CD8-positive, alpha-beta memory T cell (primary cell): Measurements from ENCODE around the gene LHX2. TPM values are rescaled to one million over a fixed set of nuclear protein-coding genes. Genes with fewer than 3 reads are reported as not detected.

ENCODE experiments used
- CTCF ChIA-PET: fragments of 350-600 bp; sonication (Branson Sonifier 250); formaldehyde crosslinking; loops from one replicate; lab custom pipeline; 2021; ENCODE audit warnings: antibody characterized with exemption; lab: Charles Lee
- POLR2A ChIA-PET: fragments of 350-600 bp; sonication (Branson Sonifier 250); formaldehyde crosslinking; loops from one replicate; lab custom pipeline; 2021; ENCODE audit warnings: antibody characterized with exemption; lab: Charles Lee
- DNase-seq, 5 donors: peaks; one replicate each; pipeline versions ENCODE4 v3.0.0 to v3.0.0-alpha.2; 2020 to 2022; ENCODE audit warnings: mixed read lengths in 1 of 5
- H3K27ac ChIP-seq: one replicate; pipeline ENCODE4 v1.7.0; 2013; ENCODE audit warnings: low read depth, mild to moderate bottlenecking, low read length, moderate library complexity
- H3K27me3 ChIP-seq: 2 replicates; pipeline ENCODE4 v1.7.0; 2013; ENCODE audit warnings: low read length, mild to moderate bottlenecking; ENCODE audit not compliant: insufficient read depth, poor library complexity, severe bottlenecking
- H3K36me3 ChIP-seq: 2 replicates; pipeline ENCODE4 v1.7.0; 2013; ENCODE audit warnings: mild to moderate bottlenecking, low read length, moderate library complexity; ENCODE audit not compliant: insufficient read depth
- H3K4me1 ChIP-seq: 2 replicates; pipeline ENCODE4 v1.7.0; 2013; ENCODE audit warnings: mild to moderate bottlenecking, low read length, moderate library complexity; ENCODE audit not compliant: insufficient read depth
- H3K4me3 ChIP-seq: 2 replicates; pipeline ENCODE4 v1.7.0; 2013; ENCODE audit warnings: mild to moderate bottlenecking, low read length
- H3K9me3 ChIP-seq: 2 replicates; pipeline ENCODE4 v1.7.0; 2013; ENCODE audit warnings: mild to moderate bottlenecking, low read length
- H3K27ac Mint-ChIP-seq, 8 donors: one replicate each; pipeline ENCODE4 v1.8.0; 2020 to 2021; ENCODE audit warnings: mixed read lengths in 8 of 8, mild to moderate bottlenecking in 6 of 8, inconsistent platforms in 3 of 8, moderate library complexity in 3 of 8
- H3K27me3 Mint-ChIP-seq, 2 donors: one replicate each; pipeline ENCODE4 v1.8.0; 2020 to 2021; ENCODE audit warnings: mixed read lengths in 2 of 2, mild to moderate bottlenecking in 1 of 2, moderate library complexity in 1 of 2
- H3K36me3 Mint-ChIP-seq, 3 donors: one replicate each; pipeline ENCODE4 v1.8.0; 2020 to 2021; ENCODE audit warnings: mixed read lengths in 3 of 3, inconsistent platforms in 1 of 3, mild to moderate bottlenecking in 1 of 3
- H3K4me1 Mint-ChIP-seq, 3 donors: one replicate each; pipeline ENCODE4 v1.8.0; 2020 to 2021; ENCODE audit warnings: mixed read lengths in 3 of 3, inconsistent platforms in 1 of 3, mild to moderate bottlenecking in 1 of 3
- H3K4me3 Mint-ChIP-seq, 7 donors: one replicate each; pipeline ENCODE4 v1.8.0; 2020 to 2021; ENCODE audit warnings: mixed read lengths in 7 of 7, mild to moderate bottlenecking in 6 of 7, moderate library complexity in 4 of 7, inconsistent platforms in 2 of 7
- H3K9me3 Mint-ChIP-seq, 5 donors: one replicate each; pipeline ENCODE4 v1.8.0; 2020 to 2022; ENCODE audit warnings: mixed read lengths in 5 of 5, mild to moderate bottlenecking in 3 of 5, moderate library complexity in 2 of 5, inconsistent platforms in 1 of 5
- polyA plus RNA-seq: library from polyadenylated mRNA; unstranded; fragments of 300-500 nt; fragmentation: Illumina TruSeq; gene quantifications from one replicate; pipeline ENCODE4 v1.2.3, GENCODE V29; 2021
- total RNA-seq, 2 experiments: library from RNA; stranded (reverse); gene quantifications; one replicate each; pipeline ENCODE4 v1.2.3, GENCODE V29; 2021

Gene LHX2
- total and polyA plus RNA-seq, 3 experiments from 2014 or later: not detected

GRCh38 chr9:124018730-124019697, 7.4 kb downstream of the LHX2 start:
- peak overlapping the region in 6 of 7 donors; percentile 36 to 72 (median 62) for H3K4me3 Mint-ChIP-seq
- no peak overlapping the region for H3K4me3 ChIP-seq
- H3K36me3 ChIP-seq: no peaks in the 10 kb centered on the region
- CTCF ChIA-PET: interaction anchor here (1.2 to 2.5 kb wide), 2 partner anchors 22 to 107 kb away, joined by 3 to 8 read pairs; no protein-coding TSS in a partner anchor
- H3K4me1 ChIP-seq: peaks cover 19% of the 10 kb centered on the region
- POLR2A ChIA-PET: no interaction called here
- DNase-seq: no peak
- peaks cover 72 to 88% of the 10 kb centered on the region in 2 donors for H3K27me3 Mint-ChIP-seq
- H3K27ac Mint-ChIP-seq: peak overlapping the region in 2 of 8 donors; percentile 22 to 57
- peaks cover 0 to 3% (median 0%) of the 10 kb centered on the region in 5 donors for H3K9me3 Mint-ChIP-seq
- H3K9me3 ChIP-seq: no peaks in the 10 kb centered on the region
- H3K36me3 Mint-ChIP-seq: no peaks in the 10 kb centered on the region
- H3K4me1 Mint-ChIP-seq: peaks cover 27 to 65% (median 40%) of the 10 kb centered on the region in 3 donors
- H3K27me3 ChIP-seq: peaks cover 76% of the 10 kb centered on the region
- H3K27ac ChIP-seq: no peak overlapping the region

GRCh38 chr9:124019771-124020519, 8.4 kb downstream of the LHX2 start:
- no peak overlapping the region for H3K27ac ChIP-seq
- Mint-ChIP-seq H3K4me3 (peak overlapping the region in 1 of 7 donors; percentile 1), H3K4me1 (peaks cover 23 to 58% (median 40%) of the 10 kb centered on the region in 3 donors), H3K27ac (no peak overlapping the region), H3K9me3 (peaks cover 0 to 3% (median 0%) of the 10 kb centered on the region in 5 donors), H3K36me3 (no peaks in the 10 kb centered on the region), H3K27me3 (peaks cover 72 to 88% of the 10 kb centered on the region in 2 donors)
- H3K27me3 ChIP-seq: peaks cover 68% of the 10 kb centered on the region
- POLR2A ChIA-PET: no interaction called here
- CTCF ChIA-PET: no interaction called here
- H3K4me3 ChIP-seq: no peak overlapping the region
- no peaks in the 10 kb centered on the region for H3K9me3 ChIP-seq
- peaks cover 19% of the 10 kb centered on the region for H3K4me1 ChIP-seq
- DNase-seq: no peak
- H3K36me3 ChIP-seq: no peaks in the 10 kb centered on the region

- H3K27me3 ChIP-seq: peaks cover 67% of the 10 kb centered on the region
- H3K36me3 ChIP-seq: no peaks in the 10 kb centered on the region
- H3K27ac ChIP-seq: no peak overlapping the region
- peaks cover 71 to 89% of the 10 kb centered on the region in 2 donors for H3K27me3 Mint-ChIP-seq
- H3K4me1 ChIP-seq: peaks cover 19% of the 10 kb centered on the region
- H3K4me3 ChIP-seq: no peak overlapping the region
- ChIA-PET POLR2A (no interaction called here), CTCF (no interaction called here)
- no peaks in the 10 kb centered on the region for H3K9me3 ChIP-seq
- H3K4me3 Mint-ChIP-seq: peak overlapping the region in 1 of 7 donors; percentile 1
- peaks cover 0 to 3% (median 0%) of the 10 kb centered on the region in 5 donors for H3K9me3 Mint-ChIP-seq
- peaks cover 23 to 54% (median 36%) of the 10 kb centered on the region in 3 donors for H3K4me1 Mint-ChIP-seq
- H3K36me3 Mint-ChIP-seq: no peaks in the 10 kb centered on the region
- peak overlapping the region in 1 of 8 donors; percentile 35 for H3K27ac Mint-ChIP-seq
- no peak for DNase-seq
Measured at GRCh38 chr9:124020520-124021384, 9.2 kb downstream of the LHX2 start.

GRCh38 chr9:124021385-124021769, 9.8 kb downstream of the LHX2 start:
- H3K9me3 ChIP-seq: no peaks in the 10 kb centered on the region
- H3K4me3 ChIP-seq: no peak overlapping the region
- H3K27me3 Mint-ChIP-seq: peaks cover 68 to 90% of the 10 kb centered on the region in 2 donors
- peak overlapping the region in 2 of 7 donors; percentile 6 to 57 for H3K4me3 Mint-ChIP-seq
- H3K27ac Mint-ChIP-seq: peak overlapping the region in 1 of 8 donors; percentile 35
- peaks cover 64% of the 10 kb centered on the region for H3K27me3 ChIP-seq
- ChIA-PET CTCF (no interaction called here), POLR2A (no interaction called here)
- H3K4me1 ChIP-seq: peaks cover 17% of the 10 kb centered on the region
- H3K9me3 Mint-ChIP-seq: peaks cover 0 to 3% (median 0%) of the 10 kb centered on the region in 5 donors
- no peaks in the 10 kb centered on the region for H3K36me3 ChIP-seq
- H3K36me3 Mint-ChIP-seq: no peaks in the 10 kb centered on the region
- H3K4me1 Mint-ChIP-seq: peaks cover 21 to 50% (median 32%) of the 10 kb centered on the region in 3 donors
- DNase-seq: no peak
- no peak overlapping the region for H3K27ac ChIP-seq

GRCh38 chr9:124022201-124023121, 10.9 kb downstream of the LHX2 start:
- H3K9me3 Mint-ChIP-seq: peaks cover 0 to 3% (median 0%) of the 10 kb centered on the region in 5 donors
- no peaks in the 10 kb centered on the region for H3K36me3 Mint-ChIP-seq
- no peaks in the 10 kb centered on the region for H3K9me3 ChIP-seq
- no peak for DNase-seq
- H3K27ac ChIP-seq: no peak overlapping the region
- peaks cover 13 to 39% (median 22%) of the 10 kb centered on the region in 3 donors for H3K4me1 Mint-ChIP-seq
- H3K4me3 Mint-ChIP-seq: peak overlapping the region in 1 of 7 donors; percentile 24
- H3K27me3 ChIP-seq: peaks cover 53% of the 10 kb centered on the region
- peaks cover 62 to 89% of the 10 kb centered on the region in 2 donors for H3K27me3 Mint-ChIP-seq
- ChIA-PET POLR2A (no interaction called here), CTCF (no interaction called here)
- no peaks in the 10 kb centered on the region for H3K36me3 ChIP-seq
- H3K27ac Mint-ChIP-seq: peak overlapping the region in 1 of 8 donors; percentile 23
- no peak overlapping the region for H3K4me3 ChIP-seq
- H3K4me1 ChIP-seq: peaks cover 6% of the 10 kb centered on the region

GRCh38 chr9:124024107-124024506, 12.5 kb downstream of the LHX2 start:
- ChIA-PET CTCF (no interaction called here), POLR2A (no interaction called here)
- Mint-ChIP-seq H3K9me3 (no peaks in the 10 kb centered on the region), H3K36me3 (no peaks in the 10 kb centered on the region), H3K27ac (no peak overlapping the region), H3K27me3 (peaks cover 61 to 90% of the 10 kb centered on the region in 2 donors), H3K4me1 (peaks cover 8 to 29% (median 18%) of the 10 kb centered on the region in 3 donors), H3K4me3 (no peak overlapping the region)
- no peak overlapping the region for H3K4me3 ChIP-seq
- DNase-seq: no peak
- H3K27ac ChIP-seq: no peak overlapping the region
- peaks cover 37% of the 10 kb centered on the region for H3K27me3 ChIP-seq
- H3K36me3 ChIP-seq: no peaks in the 10 kb centered on the region
- H3K9me3 ChIP-seq: no peaks in the 10 kb centered on the region
- no peaks in the 10 kb centered on the region for H3K4me1 ChIP-seq

- H3K4me1 Mint-ChIP-seq: peaks cover 0 to 5% (median 0%) of the 10 kb centered on the region in 3 donors
- ChIA-PET CTCF (no interaction called here), POLR2A (no interaction called here)
- DNase-seq: no peak
- H3K36me3 Mint-ChIP-seq: no peaks in the 10 kb centered on the region
- no peak overlapping the region for H3K4me3 Mint-ChIP-seq
- H3K27ac Mint-ChIP-seq: no peak overlapping the region
- H3K27me3 ChIP-seq: peaks cover 8% of the 10 kb centered on the region
- H3K9me3 ChIP-seq: no peaks in the 10 kb centered on the region
- H3K27ac ChIP-seq: no peak overlapping the region
- H3K9me3 Mint-ChIP-seq: no peaks in the 10 kb centered on the region
- H3K4me3 ChIP-seq: no peak overlapping the region
- no peaks in the 10 kb centered on the region for H3K4me1 ChIP-seq
- H3K36me3 ChIP-seq: no peaks in the 10 kb centered on the region
- peaks cover 40 to 82% of the 10 kb centered on the region in 2 donors for H3K27me3 Mint-ChIP-seq
Measured at GRCh38 chr9:124029617-124030016, 18.0 kb downstream of the LHX2 start.
